ENCODE results near the gene SERPINA6. TPM values are rescaled to one million over a fixed set of nuclear protein-coding genes. Genes with fewer than 3 reads are reported as not detected.

The SERPINA6 gene
- total RNA-seq, 1 experiment from 2014 or later: 4.5 TPM

GRCh38 chr14:94341656-94342333 is 18.7 kb upstream of the SERPINA6 start:
- no TSS peak for BruUV-seq (replicated peaks)
- intact Hi-C loops (cut with micrococcal nuclease; ENCODE audit: unreplicated experiment): loop anchor here (5.0 kb wide), 1 partner anchor 51 kb away; no protein-coding TSS in a partner anchor
- CTCF ChIA-PET: interaction anchor here (0.8 to 1.4 kb wide), 9 partner anchors 15 to 258 kb away, joined by 3 to 4 read pairs (median 3); partner anchors contain the start of genes SERPINA1, SERPINA10 and SERPINA6
- peak; percentile 28 for DNase-seq
- no peak for TF ChIP-seq CTCF (IDR thresholded peaks at IDR 0.05; ENCODE audit: unreplicated experiment)
- Mint-ChIP-seq H3K36me3 (ENCODE audit: insufficient read depth, unreplicated experiment) (peaks cover 26% of the 10 kb centered on the region), H3K27me3 (ENCODE audit: unreplicated experiment) (no peaks in the 10 kb centered on the region), H3K27ac (ENCODE audit: unreplicated experiment) (peak overlapping the region; percentile 77), H3K9me3 (ENCODE audit: low read depth, unreplicated experiment) (peaks cover 7% of the 10 kb centered on the region), H3K4me1 (ENCODE audit: low read depth, unreplicated experiment) (peaks cover 38% of the 10 kb centered on the region), H3K4me3 (ENCODE audit: low read depth, unreplicated experiment) (peak overlapping the region; percentile 40)

- no peak for DNase-seq
- H3K4me1 Mint-ChIP-seq (ENCODE audit: low read depth, unreplicated experiment): peaks cover 29% of the 10 kb centered on the region
Measured at GRCh38 chr14:94340533-94340932, 17.4 kb upstream of the SERPINA6 start.

GRCh38 chr14:94338023-94338422 is 14.9 kb upstream of the SERPINA6 start:
- Mint-ChIP-seq H3K27me3 (ENCODE audit: unreplicated experiment) (no peaks in the 10 kb centered on the region), H3K4me1 (ENCODE audit: low read depth, unreplicated experiment) (peaks cover 29% of the 10 kb centered on the region), H3K36me3 (ENCODE audit: insufficient read depth, unreplicated experiment) (peaks cover 17% of the 10 kb centered on the region), H3K4me3 (ENCODE audit: low read depth, unreplicated experiment) (no peak overlapping the region), H3K27ac (ENCODE audit: unreplicated experiment) (no peak overlapping the region), H3K9me3 (ENCODE audit: low read depth, unreplicated experiment) (peaks cover 7% of the 10 kb centered on the region)
- TF ChIP-seq CTCF (IDR thresholded peaks at IDR 0.05; ENCODE audit: unreplicated experiment): no peak
- BruUV-seq (replicated peaks): no TSS peak
- CTCF ChIA-PET: no interaction called here
- intact Hi-C loops (cut with micrococcal nuclease; ENCODE audit: unreplicated experiment): no loop called here
- DNase-seq: no peak

More at GRCh38 chr14:94340533-94340932, 17.4 kb upstream of the SERPINA6 start:
- no peak overlapping the region for H3K4me3 Mint-ChIP-seq (ENCODE audit: low read depth, unreplicated experiment)
- no peak overlapping the region for H3K27ac Mint-ChIP-seq (ENCODE audit: unreplicated experiment)
- intact Hi-C loops (cut with micrococcal nuclease; ENCODE audit: unreplicated experiment): loop anchor here (5.0 kb wide), 1 partner anchor 52 kb away; no protein-coding TSS in a partner anchor
- no TSS peak for BruUV-seq (replicated peaks)
- H3K27me3 Mint-ChIP-seq (ENCODE audit: unreplicated experiment): no peaks in the 10 kb centered on the region
- TF ChIP-seq CTCF (IDR thresholded peaks at IDR 0.05; ENCODE audit: unreplicated experiment): no peak
- H3K36me3 Mint-ChIP-seq (ENCODE audit: insufficient read depth, unreplicated experiment): peaks cover 22% of the 10 kb centered on the region
- H3K9me3 Mint-ChIP-seq (ENCODE audit: low read depth, unreplicated experiment): peaks cover 7% of the 10 kb centered on the region
- CTCF ChIA-PET: no interaction called here

DNA sequence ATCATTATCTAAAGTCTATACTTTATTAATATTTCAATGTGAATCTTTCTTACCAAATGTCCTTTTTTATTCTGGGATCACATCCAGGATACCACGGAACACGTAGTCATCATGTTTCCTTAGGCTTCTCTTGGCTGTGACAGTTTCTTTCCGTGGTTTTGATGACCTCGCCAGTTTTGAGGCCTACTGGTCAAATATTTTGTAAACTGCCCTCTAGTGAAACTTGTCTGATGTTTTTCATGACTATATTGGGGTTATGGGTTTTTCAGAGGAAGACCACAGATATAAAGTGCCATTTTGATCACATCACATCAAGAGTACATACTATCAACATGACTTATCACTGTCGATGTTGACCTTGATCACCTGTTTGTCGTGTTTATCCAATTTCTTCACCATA is 14.1 kb upstream of the SERPINA6 start:
- no peak for TF ChIP-seq CTCF (IDR thresholded peaks at IDR 0.05; ENCODE audit: unreplicated experiment)
- H3K36me3 Mint-ChIP-seq (ENCODE audit: insufficient read depth, unreplicated experiment): peaks cover 13% of the 10 kb centered on the region

More for the DNA sequence above, 14.1 kb upstream of the SERPINA6 start:
- Mint-ChIP-seq H3K4me3 (ENCODE audit: low read depth, unreplicated experiment) (no peak overlapping the region), H3K4me1 (ENCODE audit: low read depth, unreplicated experiment) (peaks cover 23% of the 10 kb centered on the region), H3K9me3 (ENCODE audit: low read depth, unreplicated experiment) (peaks cover 7% of the 10 kb centered on the region), H3K27ac (ENCODE audit: unreplicated experiment) (no peak overlapping the region), H3K27me3 (ENCODE audit: unreplicated experiment) (no peaks in the 10 kb centered on the region)
- DNase-seq: no peak
- intact Hi-C loops (cut with micrococcal nuclease; ENCODE audit: unreplicated experiment): no loop called here
- CTCF ChIA-PET: no interaction called here
- BruUV-seq (replicated peaks): no TSS peak

Measured in Calu3 (cell line).